HG03354 (cell line): ENCODE results near the gene TSPAN4.
A peak's percentile ranks its signal among the peaks of the same experiment; 100 is the strongest.

ENCODE experiments used
- ATAC-seq: cut with Tn5 transposase; IDR thresholded peaks from one replicate; pipeline ENCODE4 v1.9.1; 2021; ENCODE audit warnings: mild to moderate bottlenecking; ENCODE audit not compliant: unreplicated experiment, poor library complexity, severe bottlenecking

TSPAN4 gene

DNA sequence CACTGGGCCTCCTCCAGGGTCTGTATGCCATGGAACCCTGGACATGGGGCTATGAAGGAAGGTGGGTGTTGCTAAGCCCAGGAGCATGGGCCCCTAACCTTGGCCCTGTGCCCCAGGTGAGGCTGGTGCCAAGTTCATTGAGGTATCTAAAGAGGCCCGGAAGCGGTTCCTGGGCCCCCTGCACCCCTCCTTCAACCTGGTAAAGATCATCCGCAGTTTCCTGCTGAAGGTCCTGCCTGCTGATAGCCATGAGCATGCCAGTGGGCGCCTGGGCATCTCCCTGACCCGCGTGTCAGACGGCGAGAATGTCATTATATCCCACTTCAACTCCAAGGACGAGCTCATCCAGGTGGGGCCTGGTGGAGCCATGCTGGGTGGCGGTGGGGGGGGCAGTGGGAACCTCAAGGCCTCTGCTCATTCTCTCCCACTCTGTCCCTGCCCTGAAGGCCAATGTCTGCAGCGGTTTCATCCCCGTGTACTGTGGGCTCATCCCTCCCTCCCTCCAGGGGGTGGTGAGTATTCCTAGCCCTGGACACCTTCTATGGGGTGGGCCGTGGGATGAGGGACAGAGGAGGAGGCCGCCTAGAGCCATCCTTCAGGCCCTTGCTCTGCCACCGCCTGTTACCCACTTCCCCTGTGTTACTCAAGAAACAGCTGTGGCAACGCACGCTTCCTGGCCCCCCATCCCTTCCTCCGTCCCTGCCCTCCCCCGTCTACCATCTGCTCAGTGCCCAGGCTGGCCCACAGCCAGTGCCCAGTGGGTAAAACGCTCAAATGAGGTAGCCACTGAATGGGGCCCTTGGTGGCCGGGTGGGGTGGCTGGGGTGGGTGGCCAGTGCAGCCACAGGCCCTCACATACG, 20.9 kb upstream of the TSPAN4 start:
- ATAC-seq = no peak

DNA sequence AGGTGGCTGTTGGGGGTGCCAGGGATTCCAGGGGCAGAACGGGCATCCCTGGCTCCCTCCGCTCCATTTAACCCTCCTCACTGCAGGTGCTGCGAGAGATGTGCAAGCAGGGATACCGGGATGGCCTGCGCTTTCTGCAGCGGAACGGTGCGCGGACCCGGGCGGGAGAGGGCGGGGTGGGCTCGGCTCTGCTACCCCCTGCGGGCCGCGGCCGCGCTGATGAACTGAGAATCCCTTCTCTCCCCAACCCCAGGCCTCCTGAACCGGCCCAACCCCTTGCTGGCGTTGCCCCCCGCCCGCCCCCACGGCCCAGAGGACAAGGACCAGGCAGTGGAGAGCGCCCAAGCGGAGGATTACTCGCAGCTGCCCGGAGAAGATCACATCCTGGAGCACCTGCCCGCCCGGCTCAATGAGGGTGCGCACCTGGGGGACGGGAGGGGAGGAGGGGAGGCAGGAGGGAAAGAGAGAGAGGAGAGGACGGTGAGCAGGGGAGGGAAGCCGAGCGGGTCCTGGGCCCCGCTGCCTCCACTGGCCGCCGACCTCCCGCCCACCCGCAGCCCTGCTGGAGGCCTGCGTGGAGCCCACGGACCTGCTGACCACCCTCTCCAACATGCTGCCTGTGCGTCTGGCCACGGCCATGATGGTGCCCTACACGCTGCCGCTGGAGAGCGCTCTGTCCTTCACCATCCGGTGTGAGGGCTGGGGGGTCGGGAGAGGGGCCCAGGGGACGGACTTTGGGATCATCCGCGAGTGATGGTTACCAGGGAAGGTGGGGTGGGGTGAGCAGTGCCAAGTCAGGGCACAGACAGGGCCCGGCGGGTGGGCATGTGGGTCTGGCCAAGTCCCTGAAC, 19.0 kb upstream of the TSPAN4 start:
- no peak for ATAC-seq

GRCh38 chr11:824292-824880, 18.3 kb upstream of the TSPAN4 start:
- ATAC-seq = no peak

DNA sequence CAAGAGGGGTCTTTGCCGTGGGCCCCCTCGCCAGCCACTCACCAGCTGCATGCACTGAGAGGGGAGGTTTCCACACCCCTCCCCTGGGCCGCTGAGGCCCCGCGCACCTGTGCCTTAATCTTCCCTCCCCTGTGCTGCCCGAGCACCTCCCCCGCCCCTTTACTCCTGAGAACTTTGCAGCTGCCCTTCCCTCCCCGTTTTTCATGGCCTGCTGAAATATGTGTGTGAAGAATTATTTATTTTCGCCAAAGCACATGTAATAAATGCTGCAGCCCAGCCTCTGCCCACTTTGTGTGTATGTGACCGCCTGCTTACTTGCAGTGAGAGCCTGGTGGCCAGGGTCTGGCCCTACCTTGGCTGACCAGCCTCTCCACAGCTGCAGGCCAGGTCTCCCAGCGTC, 17.7 kb upstream of the TSPAN4 start:
- ATAC-seq = no peak

GRCh38 chr11:825366-826226, 17.1 kb upstream of the TSPAN4 start:
- no peak for ATAC-seq

GRCh38 chr11:826227-826621, 16.4 kb upstream of the TSPAN4 start:
- ATAC-seq = no peak

DNA sequence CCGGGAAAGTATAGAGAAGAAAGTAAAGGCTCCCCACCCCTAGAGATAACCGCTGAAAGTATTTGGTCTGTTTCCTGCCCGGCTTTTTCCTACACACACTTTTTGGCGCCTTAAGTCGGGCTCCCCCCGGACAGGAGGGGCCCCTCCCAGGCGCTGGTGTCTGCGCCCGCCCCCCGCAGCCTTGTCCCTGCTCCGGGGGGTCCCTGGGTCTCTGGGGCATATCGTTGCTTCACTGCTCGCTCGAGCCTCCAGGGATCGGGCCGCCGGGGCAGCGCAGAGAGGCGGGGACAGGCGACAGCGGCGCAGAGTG, 15.9 kb upstream of the TSPAN4 start:
- ATAC-seq = no peak

DNA sequence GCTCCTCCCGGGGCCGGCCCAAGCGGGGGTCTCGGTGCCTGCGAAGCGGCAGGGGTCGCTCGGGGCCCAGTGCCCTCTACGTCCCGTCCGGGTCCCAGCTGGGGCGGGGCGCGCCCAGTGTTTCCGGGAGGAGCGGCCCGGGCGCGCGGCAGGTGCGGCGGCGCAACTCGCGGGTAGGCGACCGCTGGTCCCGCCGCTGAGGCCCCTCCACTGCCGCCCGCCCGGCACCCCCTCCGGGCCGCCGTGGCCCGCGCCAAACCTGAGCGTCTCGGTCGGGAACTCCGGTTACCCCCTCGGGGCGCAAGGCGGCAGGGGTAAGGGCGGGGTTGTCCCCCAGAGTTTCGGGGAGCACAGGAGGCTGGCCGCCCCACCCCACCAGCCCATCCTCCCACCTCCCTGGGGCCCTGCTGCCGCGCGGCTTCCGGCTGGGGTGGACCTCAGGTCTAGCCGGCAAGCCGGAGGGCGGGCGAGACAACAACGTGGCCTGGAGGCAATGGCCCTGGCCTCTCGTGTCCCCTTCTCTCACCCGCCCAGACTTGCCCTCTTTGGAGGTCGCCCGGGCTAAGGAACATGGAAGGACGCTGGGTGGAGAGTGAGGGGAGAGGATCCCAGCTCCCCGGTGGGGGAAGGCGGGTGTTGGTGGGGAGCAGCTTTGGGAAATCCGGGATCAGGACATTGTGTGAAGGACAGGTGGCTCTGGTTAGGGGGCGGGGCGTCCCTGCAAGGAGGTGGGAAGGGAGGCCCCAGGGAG, 15.3 kb upstream of the TSPAN4 start:
- ATAC-seq = no peak

DNA sequence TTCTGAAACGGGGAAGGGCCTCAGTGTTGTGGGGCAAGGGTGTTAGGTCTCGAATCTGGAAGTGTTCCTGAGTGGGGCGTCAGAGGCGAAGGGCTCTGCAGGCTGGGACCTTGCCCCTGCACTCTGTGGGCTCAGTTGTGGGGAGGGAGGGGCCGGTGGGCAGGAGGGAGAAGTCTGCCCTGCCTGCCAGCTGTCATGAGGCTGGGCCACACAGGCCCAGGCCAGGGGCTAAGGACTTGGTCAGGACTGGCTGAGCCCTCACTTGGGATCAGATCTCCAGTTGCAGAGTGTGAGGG, 14.8 kb upstream of the TSPAN4 start, which contains the start of gene CRACR2B:
Gene CRACR2B, plus strand, starts transcription at position 23 of the 296 bp plus-strand sequence. CDS start 689 bp downstream, outside the sequence.
- no peak for ATAC-seq

GRCh38 chr11:828506-829175, 14.0 kb upstream of the TSPAN4 start:
- no peak for ATAC-seq

- ATAC-seq = no peak
Observed at GRCh38 chr11:829176-829846, 13.3 kb upstream of the TSPAN4 start.

DNA sequence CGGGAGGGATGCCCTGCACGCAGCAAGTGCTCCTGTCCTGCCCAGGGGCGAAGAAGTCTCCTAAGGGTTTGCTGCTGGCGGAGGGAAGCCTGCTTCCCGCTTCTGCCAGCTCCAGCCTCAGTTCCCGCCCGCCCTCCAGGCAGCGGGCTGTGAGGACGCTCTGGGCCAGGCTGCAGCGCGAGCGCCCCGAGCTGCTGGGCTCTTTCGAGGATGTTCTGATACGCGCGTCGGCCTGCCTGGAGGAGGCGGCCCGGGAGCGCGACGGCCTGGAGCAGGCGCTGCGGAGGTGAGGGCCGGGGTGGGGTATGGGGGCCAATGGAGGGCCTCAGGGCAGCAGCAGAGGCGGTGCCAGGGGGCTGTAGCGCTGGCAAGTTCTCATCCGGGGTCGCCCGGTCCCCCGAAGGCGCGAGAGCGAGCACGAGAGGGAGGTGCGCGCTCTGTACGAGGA, 12.8 kb upstream of the TSPAN4 start:
- no peak for ATAC-seq

DNA sequence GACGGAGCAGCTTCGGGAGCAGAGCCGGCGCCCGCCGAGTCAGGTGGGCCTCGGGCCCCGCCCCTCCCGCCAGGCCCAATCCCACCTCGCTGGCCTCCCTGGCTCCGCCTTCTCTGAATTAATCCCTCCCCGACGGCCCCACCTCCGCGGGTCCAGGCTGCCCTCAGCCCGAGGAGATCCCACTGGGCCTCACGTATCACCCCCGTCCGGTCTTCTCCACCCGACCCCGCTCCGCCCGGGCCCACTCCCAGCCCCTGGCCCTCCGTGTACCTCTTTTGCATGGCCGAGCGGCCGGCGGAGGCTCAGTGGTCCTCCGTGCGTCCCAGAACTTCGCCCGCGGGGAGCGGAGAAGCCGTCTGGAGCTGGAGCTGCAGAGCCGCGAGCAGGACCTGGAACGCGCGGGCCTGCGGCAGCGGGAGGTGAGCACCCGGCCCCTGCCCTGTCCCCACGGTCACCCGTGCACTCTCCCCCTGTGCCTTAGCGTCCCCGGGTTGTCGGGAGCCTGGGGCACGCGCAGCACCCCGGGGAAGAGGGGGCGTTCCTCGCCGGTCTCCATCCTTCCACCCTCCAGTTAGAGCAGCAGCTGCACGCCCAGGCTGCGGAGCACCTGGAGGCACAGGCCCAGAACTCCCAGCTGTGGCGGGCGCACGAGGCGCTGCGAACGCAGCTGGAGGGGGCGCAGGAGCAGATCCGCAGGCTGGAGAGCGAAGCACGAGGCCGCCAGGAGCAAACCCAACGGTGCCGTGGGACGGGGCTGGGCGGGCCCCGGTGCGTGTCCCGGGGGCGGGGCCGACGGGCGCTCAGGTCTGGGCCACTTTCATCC, 12.1 kb upstream of the TSPAN4 start:
- ATAC-seq = no peak

GRCh38 chr11:831118-831864, 11.4 kb upstream of the TSPAN4 start:
- no peak for ATAC-seq

GRCh38 chr11:831961-832528, 10.6 kb upstream of the TSPAN4 start:
- no peak for ATAC-seq

DNA sequence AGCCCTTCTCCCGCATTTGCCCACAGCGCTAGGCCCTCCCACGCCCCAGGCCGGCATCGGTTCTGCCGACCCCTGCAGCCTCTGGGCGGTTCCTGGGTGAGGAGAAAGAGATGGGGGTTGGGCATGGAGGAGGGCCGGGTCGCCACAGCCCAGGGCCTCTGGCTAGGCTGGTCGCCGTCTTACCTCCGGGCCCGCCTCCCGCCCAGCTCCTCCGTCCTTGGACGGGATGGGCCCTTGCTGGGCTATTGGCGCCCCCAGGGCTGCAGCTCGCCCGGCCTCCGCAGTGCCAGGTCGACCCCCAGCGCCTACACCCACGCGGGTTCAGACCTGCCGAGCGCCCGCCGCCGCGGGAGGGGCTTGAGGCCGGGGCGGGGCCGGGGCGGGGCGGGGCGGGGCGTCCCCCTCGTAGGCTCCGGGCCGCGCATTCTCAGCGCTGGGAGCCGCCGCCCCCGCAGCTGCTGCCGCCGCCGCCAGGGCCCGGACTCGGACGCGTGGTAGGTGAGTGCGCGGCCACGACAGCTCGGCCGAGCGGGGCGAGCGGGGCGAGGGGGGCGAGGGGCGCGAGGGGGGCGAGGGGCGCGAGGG, 10.0 kb upstream of the TSPAN4 start, which contains the start of gene CD151:
Gene CD151, plus strand, starts transcription at position 424 of the 585 bp plus-strand sequence. CDS start 3,118 bp downstream, outside the sequence.
- peak; percentile 40 for ATAC-seq
